ENCODE data around the gene ARFIP1.
A peak's percentile ranks its signal among the peaks of the same experiment; 100 is the strongest.
"Not testable (repeated sequence)": the region's sequence is repeated elsewhere in the genome, so short reads cannot be mapped to it uniquely, and the experiment has no call there.

ARFIP1 gene

GRCh38 chr4:152896811-152897210 is 117.1 kb downstream of the ARFIP1 start:
- DNase-seq (ENCODE audit: low read depth, low spot score) = no peak

GRCh38 chr4:152898133-152898532 is 118.4 kb downstream of the ARFIP1 start:
- DNase-seq (ENCODE audit: low read depth, low spot score) = not testable (repeated sequence)

GRCh38 chr4:152898606-152899005 is 118.9 kb downstream of the ARFIP1 start:
- no peak for DNase-seq (ENCODE audit: low read depth, low spot score)

GRCh38 chr4:152900395-152900794 is 120.6 kb downstream of the ARFIP1 start:
- DNase-seq (ENCODE audit: low read depth, low spot score) = no peak

GRCh38 chr4:152901205-152901604 is 121.5 kb downstream of the ARFIP1 start:
- no peak for DNase-seq (ENCODE audit: low read depth, low spot score)

GRCh38 chr4:152903658-152904057 is 123.9 kb downstream of the ARFIP1 start:
- DNase-seq (ENCODE audit: low read depth, low spot score) = no peak

- no peak for DNase-seq (ENCODE audit: low read depth, low spot score)
Measured at GRCh38 chr4:152909901-152910300, 130.1 kb downstream of the ARFIP1 start.

GRCh38 chr4:152910521-152910920 is 130.8 kb downstream of the ARFIP1 start:
- DNase-seq (ENCODE audit: low read depth, low spot score) = no peak

GRCh38 chr4:152917543-152918395 is 138.0 kb downstream of the ARFIP1 start:
- no peak for DNase-seq (ENCODE audit: low read depth, low spot score)

- DNase-seq (ENCODE audit: low read depth, low spot score) = no peak
Measured at GRCh38 chr4:152919826-152920225, 140.1 kb downstream of the ARFIP1 start.

GRCh38 chr4:152920768-152921167 is 141.0 kb downstream of the ARFIP1 start:
- DNase-seq (ENCODE audit: low read depth, low spot score) = peak; percentile 15

GRCh38 chr4:152921284-152921683 is 141.5 kb downstream of the ARFIP1 start:
- DNase-seq (ENCODE audit: low read depth, low spot score) = no peak

- DNase-seq (ENCODE audit: low read depth, low spot score) = no peak
Measured at GRCh38 chr4:152925851-152926250, 146.1 kb downstream of the ARFIP1 start.

- DNase-seq (ENCODE audit: low read depth, low spot score) = no peak
Measured at GRCh38 chr4:152926959-152927358, 147.2 kb downstream of the ARFIP1 start.

GRCh38 chr4:152927737-152928136 is 148.0 kb downstream of the ARFIP1 start:
- DNase-seq (ENCODE audit: low read depth, low spot score) = no peak

GRCh38 chr4:152928286-152928685 is 148.5 kb downstream of the ARFIP1 start:
- no peak for DNase-seq (ENCODE audit: low read depth, low spot score)

- no peak for DNase-seq (ENCODE audit: low read depth, low spot score)
Measured at GRCh38 chr4:152929888-152930287, 150.1 kb downstream of the ARFIP1 start.

GRCh38 chr4:152935143-152935542 is 155.4 kb downstream of the ARFIP1 start:
- DNase-seq (ENCODE audit: low read depth, low spot score) = peak; percentile 25

- peak; percentile 72 for DNase-seq (ENCODE audit: low read depth, low spot score)
Measured at GRCh38 chr4:152935631-152936445, 156.1 kb downstream of the ARFIP1 start, which contains the start of gene FHDC1. Gene FHDC1 (plus strand): TSS chr4:152936323. CDS start chr4:152943058, 6,735 bp downstream.

GRCh38 chr4:152936446-152937335 is 156.9 kb downstream of the ARFIP1 start:
- DNase-seq (ENCODE audit: low read depth, low spot score) = peak; percentile 63

Data from astrocyte of the hippocampus (primary cell).